ENCODE data around the gene TASP1.

The TASP1 gene

DNA sequence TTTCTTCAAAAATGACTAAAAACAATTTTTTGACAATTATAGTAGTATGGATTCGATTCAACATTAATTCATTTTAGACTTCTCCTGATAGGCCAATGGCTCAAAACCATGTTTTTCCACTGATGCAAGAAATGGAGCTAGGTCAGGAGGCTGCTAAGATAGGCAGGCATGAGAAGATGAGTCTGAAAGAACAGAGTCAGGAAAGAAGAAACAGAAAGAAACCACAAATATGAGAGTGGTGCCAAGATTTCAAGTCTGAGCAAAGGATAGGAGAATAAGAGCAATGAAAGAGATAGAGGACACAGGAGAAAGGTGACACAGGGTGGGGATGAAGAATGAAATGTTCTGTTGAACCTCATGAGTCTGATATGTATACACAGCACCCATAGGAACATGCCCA, 112.2 kb downstream of the TASP1 start:
- Histone ChIP-seq H3K27me3 (no peaks in the 10 kb centered on the region), H3K4me3 (no peak overlapping the region), H3K9me3 (replicated peaks in 1 of 11) (peaks cover 0 to 10% (median 5%) of the 10 kb centered on the region in 11 experiments; a peak in 10 of 22 replicates), H4K20me1 (no peaks in the 10 kb centered on the region), H3K4me2 (no peak overlapping the region), H3K27ac (no peak overlapping the region), H3K36me3 (peaks cover 53 to 98% (median 73%) of the 10 kb centered on the region in 11 experiments), H3K9ac (no peak overlapping the region), H3K4me1 (no peaks in the 10 kb centered on the region)
- TF ChIP-seq Cebpa-rat (IDR thresholded peaks at IDR 0.05) = no peak

DNA sequence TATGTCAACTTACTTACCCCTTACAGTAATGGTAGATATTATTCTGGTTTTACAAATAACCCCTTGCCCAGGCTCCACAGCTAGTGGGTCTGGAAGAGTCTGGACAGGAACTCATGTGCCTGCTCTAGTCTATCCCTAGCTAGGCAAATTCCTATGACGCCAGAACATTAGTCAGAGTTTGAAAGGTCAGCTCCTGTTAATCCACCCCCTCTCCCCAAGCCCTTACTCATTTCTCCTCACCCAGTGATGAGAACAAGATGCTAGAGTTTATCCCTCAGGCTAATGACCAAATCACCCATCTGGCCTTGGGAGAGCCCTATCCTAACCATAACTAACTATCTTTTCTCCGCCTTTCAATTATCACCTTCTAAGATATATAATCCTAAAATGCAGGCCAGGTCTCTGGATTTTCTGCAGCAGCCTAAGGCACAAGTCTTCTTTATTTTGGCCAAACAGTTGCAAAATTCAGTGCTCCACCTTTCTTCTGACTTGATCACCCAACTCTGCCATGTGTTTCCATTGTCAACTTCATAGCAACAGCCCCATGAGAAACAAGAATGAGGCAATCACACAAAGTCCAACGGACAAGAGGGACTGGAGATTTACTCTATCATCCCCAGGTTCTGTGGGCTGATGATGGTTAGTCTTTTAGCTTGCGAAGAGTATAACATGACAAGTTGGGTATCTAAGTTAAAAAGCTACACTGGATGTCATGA, 113.3 kb downstream of the TASP1 start:
- H3K4me3 ChIP-seq = no peak overlapping the region
- no peaks in the 10 kb centered on the region for H4K20me1 ChIP-seq
- H3K27ac ChIP-seq = no peak overlapping the region
- peaks cover 50 to 86% (median 66%) of the 10 kb centered on the region in 11 experiments for H3K36me3 ChIP-seq
- no peaks in the 10 kb centered on the region for H3K27me3 ChIP-seq
- H3K9me3 ChIP-seq (replicated peaks in 1 of 11) = peaks cover 0 to 10% (median 5%) of the 10 kb centered on the region in 11 experiments; a peak in 10 of 22 replicates
- no peaks in the 10 kb centered on the region for H3K4me1 ChIP-seq
- H3K9ac ChIP-seq = no peak overlapping the region
- no peak for TF ChIP-seq Cebpa-rat (IDR thresholded peaks at IDR 0.05)
- H3K4me2 ChIP-seq = no peak overlapping the region

DNA sequence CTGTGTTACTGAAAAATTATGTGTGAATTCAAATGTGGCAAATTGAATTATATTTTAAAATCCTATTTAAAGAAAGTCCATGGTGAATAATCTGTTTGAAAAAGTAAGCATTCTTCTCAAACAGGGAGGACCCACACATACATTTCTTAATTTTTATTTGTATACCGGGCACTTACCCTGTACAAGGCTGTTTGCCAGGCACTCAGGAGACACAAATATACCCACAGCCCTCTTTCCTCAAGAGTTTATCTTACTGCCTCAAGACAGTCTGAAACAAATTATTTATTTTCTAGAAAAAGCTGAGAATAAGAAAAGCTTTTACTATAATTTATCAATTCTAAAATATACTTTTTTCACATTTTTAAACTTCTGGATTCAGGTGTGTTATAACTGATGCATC, 114.4 kb downstream of the TASP1 start:
- H3K36me3 ChIP-seq = peaks cover 50 to 77% (median 64%) of the 10 kb centered on the region in 11 experiments
- no peak overlapping the region for H3K4me2 ChIP-seq
- no peak for TF ChIP-seq Cebpa-rat (IDR thresholded peaks at IDR 0.05)
- no peak overlapping the region for H3K9ac ChIP-seq
- H3K27me3 ChIP-seq = no peaks in the 10 kb centered on the region
- H3K4me3 ChIP-seq = no peak overlapping the region
- no peaks in the 10 kb centered on the region for H3K4me1 ChIP-seq
- H3K9me3 ChIP-seq (replicated peaks in 1 of 11) = peaks cover 0 to 10% (median 5%) of the 10 kb centered on the region in 11 experiments; a peak in 10 of 22 replicates
- no peak overlapping the region for H3K27ac ChIP-seq
- H4K20me1 ChIP-seq = no peaks in the 10 kb centered on the region

DNA sequence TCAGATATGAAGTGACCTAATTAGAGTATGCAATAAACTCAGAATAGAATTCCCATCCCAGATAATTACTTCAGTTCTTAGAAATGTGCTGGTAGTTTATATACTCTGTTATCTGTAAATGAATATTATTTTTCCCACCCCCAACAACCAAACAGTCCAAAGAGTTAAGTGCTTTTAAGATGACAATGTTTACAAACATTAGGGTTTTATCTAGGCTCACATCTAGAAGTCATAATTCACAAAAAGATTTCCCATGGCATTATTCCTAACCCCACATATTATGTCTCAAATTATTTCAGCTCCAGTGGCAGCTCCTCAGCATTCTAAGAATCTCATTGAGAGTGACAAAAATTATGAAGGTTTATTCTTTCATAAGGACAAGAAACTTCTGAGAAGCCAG, 120.9 kb downstream of the TASP1 start:
- Histone ChIP-seq H3K4me2 (peak overlapping the region in 1 of 11 experiments; percentile 33; a peak in 3 of 22 replicates), H3K27ac (no peak overlapping the region)

DNA sequence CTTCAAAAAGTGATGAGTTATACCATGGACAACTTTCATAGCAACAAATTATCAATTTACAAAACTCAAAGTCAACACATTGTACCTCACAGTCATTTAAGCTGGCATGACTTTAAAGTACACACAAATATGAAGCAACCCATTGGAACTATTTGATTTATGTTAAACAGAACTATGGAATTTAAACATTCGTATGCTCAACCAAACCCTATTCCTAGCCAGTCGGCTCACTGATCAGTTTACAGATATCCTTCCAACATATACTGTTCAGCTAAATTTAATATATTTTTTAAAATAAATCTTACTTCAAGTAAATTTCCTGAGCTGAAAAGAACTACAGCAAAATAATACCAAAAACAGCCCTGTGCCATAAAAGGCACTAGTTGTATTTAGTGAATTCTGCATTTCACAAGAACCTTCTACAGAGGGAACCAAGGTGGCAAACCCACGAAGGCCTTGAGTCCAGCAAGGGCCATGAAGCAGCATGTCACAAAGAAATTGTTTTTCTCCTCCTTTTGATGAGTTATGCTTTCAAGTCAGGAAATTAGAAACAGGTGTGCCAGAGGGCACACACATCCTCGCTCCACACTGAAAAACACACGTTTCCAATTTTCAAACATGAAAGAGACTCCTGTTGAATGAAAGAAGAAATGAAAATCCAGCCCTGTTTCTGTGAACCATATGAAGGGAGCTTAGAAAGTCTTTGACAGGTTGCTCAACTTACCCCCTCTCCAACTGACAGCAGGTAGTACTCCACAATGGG, 122.8 kb downstream of the TASP1 start:
- no peak overlapping the region for H3K4me3 ChIP-seq

More for the DNA sequence above, 120.9 kb downstream of the TASP1 start:
- Histone ChIP-seq H4K20me1 (no peaks in the 10 kb centered on the region), H3K4me1 (peaks cover 0 to 14% (median 0%) of the 10 kb centered on the region in 10 experiments; a peak in 3 of 20 replicates), H3K36me3 (peaks cover 17 to 58% (median 40%) of the 10 kb centered on the region in 11 experiments), H3K9ac (no peak overlapping the region), H3K4me3 (no peak overlapping the region), H3K27me3 (no peaks in the 10 kb centered on the region), H3K9me3 (replicated peaks in 1 of 11) (peaks cover 3 to 14% (median 11%) of the 10 kb centered on the region in 11 experiments; a peak in 18 of 22 replicates)
- no peak for TF ChIP-seq Cebpa-rat (IDR thresholded peaks at IDR 0.05)

DNA sequence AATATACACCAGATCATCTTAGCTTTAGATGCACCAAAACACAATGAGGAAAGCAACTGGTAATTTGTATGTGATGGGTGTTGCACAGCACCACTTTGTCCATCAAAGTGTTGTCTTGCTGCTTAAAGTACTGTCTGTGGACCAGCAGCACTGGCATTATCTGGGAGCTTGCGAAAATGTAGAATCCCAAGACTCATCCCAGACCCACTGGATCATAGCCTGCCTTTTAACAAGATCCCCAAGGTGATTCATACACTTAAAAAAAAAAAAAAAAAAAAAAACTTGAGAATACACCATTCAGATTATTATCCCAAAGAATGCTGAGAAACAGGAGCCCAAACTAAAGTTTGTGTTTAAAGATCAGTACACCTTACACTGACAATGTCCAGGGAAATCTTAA, 123.4 kb downstream of the TASP1 start:
- no peaks in the 10 kb centered on the region for H4K20me1 ChIP-seq
- H3K27ac ChIP-seq = no peak overlapping the region
- peaks cover 6 to 57% (median 34%) of the 10 kb centered on the region in 11 experiments; a peak in 18 of 22 replicates for H3K36me3 ChIP-seq
- H3K27me3 ChIP-seq = no peaks in the 10 kb centered on the region
- peaks cover 4 to 18% (median 10%) of the 10 kb centered on the region in 11 experiments; a peak in 20 of 22 replicates for H3K9me3 ChIP-seq (replicated peaks in 1 of 11)
- no peak overlapping the region for H3K4me2 ChIP-seq
- H3K4me3 ChIP-seq = no peak overlapping the region
- TF ChIP-seq Cebpa-rat (IDR thresholded peaks at IDR 0.05) = no peak
- peaks cover 0 to 25% (median 0%) of the 10 kb centered on the region in 10 experiments; a peak in 4 of 20 replicates for H3K4me1 ChIP-seq
- H3K9ac ChIP-seq = no peak overlapping the region

More for the DNA sequence above, 122.8 kb downstream of the TASP1 start:
- Histone ChIP-seq H4K20me1 (no peaks in the 10 kb centered on the region), H3K27ac (no peak overlapping the region), H3K9me3 (replicated peaks in 1 of 11) (peaks cover 4 to 18% (median 10%) of the 10 kb centered on the region in 11 experiments; a peak in 20 of 22 replicates), H3K27me3 (no peaks in the 10 kb centered on the region), H3K4me1 (peaks cover 0 to 18% (median 0%) of the 10 kb centered on the region in 10 experiments; a peak in 4 of 20 replicates), H3K9ac (no peak overlapping the region), H3K4me2 (no peak overlapping the region), H3K36me3 (peaks cover 6 to 57% (median 34%) of the 10 kb centered on the region in 11 experiments; a peak in 18 of 22 replicates)
- no peak for TF ChIP-seq Cebpa-rat (IDR thresholded peaks at IDR 0.05)

DNA sequence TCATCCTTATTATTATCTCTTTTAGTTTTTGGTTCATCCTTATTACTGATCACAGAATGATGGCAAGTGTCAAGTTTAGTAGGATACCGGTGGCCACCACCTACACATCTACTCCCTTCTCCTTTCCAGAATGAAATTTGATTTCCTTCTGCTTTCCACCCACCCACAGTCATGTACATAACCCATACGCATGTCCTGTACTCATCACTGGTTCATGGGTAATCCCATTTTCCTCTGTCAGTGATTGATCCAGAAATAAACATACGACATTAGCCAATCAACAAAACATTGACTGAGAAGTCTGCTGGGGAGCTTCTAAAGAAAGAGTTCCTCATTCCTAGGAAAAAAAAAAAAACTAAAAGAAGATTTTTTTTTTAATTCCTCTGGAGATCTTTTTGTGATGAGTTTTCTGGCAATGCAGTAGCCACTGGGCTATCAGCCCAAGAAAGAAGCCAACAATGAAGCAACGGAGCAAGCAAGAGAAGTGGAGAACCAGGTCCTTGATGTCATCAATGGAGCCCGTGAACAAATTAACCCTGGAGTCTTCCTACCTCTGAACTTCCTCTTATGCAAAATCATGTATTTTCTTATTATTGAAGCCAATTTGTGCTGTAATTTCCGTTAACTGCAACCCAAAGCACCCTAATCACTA, 127.8 kb downstream of the TASP1 start:
- Histone ChIP-seq H3K27me3 (no peaks in the 10 kb centered on the region), H3K9me3 (replicated peaks in 1 of 11) (peaks cover 21 to 41% (median 30%) of the 10 kb centered on the region in 11 experiments), H3K4me2 (peak overlapping the region in 2 of 11 experiments; percentile 60 to 62; a peak in 4 of 22 replicates), H4K20me1 (no peaks in the 10 kb centered on the region), H3K27ac (0 out of 22 replicates have a peak overlapping the region, but pooled peaks of 1 of the 11 experiments have one; percentile 10), H3K4me1 (peaks cover 0 to 16% (median 0%) of the 10 kb centered on the region in 10 experiments; a peak in 4 of 20 replicates), H3K4me3 (no peak overlapping the region), H3K9ac (no peak overlapping the region), H3K36me3 (peaks cover 8 to 50% (median 32%) of the 10 kb centered on the region in 11 experiments)
- no peak for TF ChIP-seq Cebpa-rat (IDR thresholded peaks at IDR 0.05)

DNA sequence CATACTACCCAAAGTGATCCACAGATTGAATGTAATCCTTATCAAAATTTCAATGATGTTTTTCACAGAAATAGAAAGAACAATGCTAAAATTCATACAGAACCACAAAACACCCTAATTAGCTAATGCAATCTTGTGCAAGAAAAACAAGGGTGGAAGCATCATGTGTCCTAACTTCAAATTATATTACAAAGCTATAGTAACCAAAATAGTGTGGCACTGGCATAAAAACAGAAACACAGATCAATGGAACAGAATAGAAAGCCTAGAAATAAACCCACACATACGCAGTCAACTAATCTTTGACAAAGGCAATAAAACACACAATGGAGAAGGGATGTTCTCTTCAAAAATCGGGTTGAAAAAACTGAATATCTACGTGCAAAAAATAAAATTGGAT, 131.1 kb downstream of the TASP1 start:
- Histone ChIP-seq H3K27me3 (no peaks in the 10 kb centered on the region), H3K27ac (no peak overlapping the region)
- no peak for TF ChIP-seq Cebpa-rat (IDR thresholded peaks at IDR 0.05)

More for the DNA sequence above, 131.1 kb downstream of the TASP1 start:
- H3K4me2 ChIP-seq = no peak overlapping the region
- peaks cover 30 to 49% (median 42%) of the 10 kb centered on the region in 11 experiments for H3K9me3 ChIP-seq (replicated peaks in 1 of 11)
- peaks cover 0 to 16% (median 0%) of the 10 kb centered on the region in 10 experiments; a peak in 4 of 20 replicates for H3K4me1 ChIP-seq
- H4K20me1 ChIP-seq = no peaks in the 10 kb centered on the region
- peaks cover 10 to 37% (median 27%) of the 10 kb centered on the region in 11 experiments; a peak in 20 of 22 replicates for H3K36me3 ChIP-seq
- H3K4me3 ChIP-seq = no peak overlapping the region
- H3K9ac ChIP-seq = no peak overlapping the region
